GM19025 (cell line): ENCODE measurements around the gene CCT3.
"Not testable (repeated sequence)": the region's sequence is repeated elsewhere in the genome, so short reads cannot be mapped to it uniquely, and the experiment has no call there.

Experiments used
- ATAC-seq: cut with Tn5 transposase; IDR thresholded peaks from one replicate; pipeline ENCODE4 v1.9.1; 2021; ENCODE audit warnings: mild to moderate bottlenecking, low read depth, moderate library complexity; ENCODE audit not compliant: unreplicated experiment

Gene CCT3

DNA sequence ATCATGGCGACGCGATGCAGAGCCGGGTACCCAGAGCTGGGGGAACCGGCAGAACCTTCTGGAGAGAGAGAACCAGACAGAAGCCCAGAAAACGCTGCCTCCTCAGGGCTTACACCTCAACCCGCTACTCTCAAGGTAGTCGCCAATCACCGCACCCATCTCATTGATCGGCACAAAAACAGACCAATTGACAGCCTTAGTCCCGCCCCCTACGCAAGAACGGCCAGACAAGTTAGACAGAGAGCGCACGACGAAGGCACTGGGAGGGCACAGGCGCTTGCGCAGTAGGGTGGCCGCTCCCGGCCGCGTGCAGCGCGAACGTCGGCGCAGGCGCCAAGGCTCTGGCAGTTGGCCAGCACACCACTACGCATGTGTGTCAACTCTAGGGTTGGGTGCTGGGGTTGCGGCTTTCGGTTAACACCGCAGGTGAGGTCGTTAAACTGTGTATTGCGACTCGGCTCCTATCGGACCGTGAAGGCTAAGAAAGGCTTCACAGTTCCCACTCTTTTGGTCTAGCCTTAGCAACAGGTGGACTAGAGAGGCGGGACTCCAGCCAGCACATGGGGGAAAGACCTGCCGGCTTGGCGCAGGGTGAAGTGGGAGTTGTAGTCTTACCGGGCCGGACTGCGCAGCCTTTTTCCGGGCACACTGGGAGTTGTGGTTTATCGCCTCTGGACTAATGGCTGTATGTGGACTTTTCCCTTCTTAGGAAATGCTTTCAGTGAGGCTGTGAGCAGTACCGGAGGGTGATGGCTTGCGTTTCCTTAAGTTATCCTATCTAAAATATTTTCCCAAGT, at the start of gene CCT3, which contains the start of gene TSACC:
Gene CCT3 (minus strand): TSS at position 113 of the 797 bp plus-strand sequence. CDS start 108 bp downstream, at position 5.
Gene TSACC (plus strand): TSS at position 347 of the 797 bp plus-strand sequence. CDS start 1,232 bp downstream, outside the sequence.
- peak; percentile 85 for ATAC-seq

DNA sequence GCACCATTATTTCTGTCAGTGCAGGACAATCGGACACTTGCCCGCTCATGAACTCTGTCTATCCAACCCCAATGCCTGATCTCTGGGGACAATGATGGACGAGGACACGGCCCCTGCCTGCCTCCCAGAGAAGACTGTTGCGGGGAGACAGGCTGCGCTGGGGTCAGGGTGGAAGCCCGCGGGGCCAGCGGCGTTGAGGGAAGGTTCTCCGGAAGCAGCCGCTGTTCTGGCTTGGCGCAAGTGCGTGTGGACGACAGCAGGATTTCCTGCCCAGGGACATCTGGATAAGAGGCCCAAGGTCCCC, 49.7 kb upstream of the CCT3 start:
- no peak for ATAC-seq

DNA sequence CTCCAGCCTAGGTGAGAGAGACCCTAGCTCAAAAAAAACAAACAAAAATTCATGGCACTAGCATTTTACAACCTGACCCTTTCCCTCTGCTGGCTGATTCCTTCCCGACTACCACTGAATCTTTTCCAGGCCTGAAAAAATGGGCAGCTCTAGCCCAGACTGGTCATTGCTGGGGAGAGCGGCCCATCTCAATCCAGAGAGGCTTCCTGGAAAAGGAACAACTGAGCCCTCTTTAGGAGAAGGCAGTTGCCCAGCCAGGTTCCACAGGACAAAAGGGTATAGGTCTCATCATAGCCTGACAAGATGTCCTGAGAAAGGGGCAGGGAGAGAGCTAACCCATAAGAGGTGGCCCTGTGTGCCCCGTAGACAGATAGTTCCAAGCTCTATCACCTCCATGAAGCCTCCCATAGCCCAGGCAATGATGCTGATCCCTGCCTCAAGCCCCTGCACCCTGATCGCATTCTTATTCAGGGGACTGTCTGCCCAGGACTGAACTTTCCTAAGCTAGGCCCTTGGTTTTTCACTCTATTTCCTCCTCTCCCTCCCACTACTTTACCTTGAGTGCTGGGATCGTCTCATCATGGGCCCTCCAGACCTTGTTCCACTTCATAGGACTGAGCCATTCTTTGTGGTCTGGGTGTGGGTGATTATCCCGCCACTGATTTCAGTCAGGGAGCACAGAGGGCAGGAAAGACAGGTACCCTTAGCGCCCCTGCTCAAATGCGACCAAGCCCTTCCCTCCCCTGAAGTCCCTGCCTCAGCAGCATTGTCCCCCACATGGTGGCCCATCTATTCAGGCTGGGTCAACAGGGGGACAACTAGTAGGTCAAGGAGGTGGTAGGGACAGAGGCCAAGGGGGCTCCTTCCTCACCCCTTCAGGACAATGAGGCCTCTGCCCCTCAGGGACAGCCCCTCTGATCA, 49.1 kb upstream of the CCT3 start:
- no peak for ATAC-seq

DNA sequence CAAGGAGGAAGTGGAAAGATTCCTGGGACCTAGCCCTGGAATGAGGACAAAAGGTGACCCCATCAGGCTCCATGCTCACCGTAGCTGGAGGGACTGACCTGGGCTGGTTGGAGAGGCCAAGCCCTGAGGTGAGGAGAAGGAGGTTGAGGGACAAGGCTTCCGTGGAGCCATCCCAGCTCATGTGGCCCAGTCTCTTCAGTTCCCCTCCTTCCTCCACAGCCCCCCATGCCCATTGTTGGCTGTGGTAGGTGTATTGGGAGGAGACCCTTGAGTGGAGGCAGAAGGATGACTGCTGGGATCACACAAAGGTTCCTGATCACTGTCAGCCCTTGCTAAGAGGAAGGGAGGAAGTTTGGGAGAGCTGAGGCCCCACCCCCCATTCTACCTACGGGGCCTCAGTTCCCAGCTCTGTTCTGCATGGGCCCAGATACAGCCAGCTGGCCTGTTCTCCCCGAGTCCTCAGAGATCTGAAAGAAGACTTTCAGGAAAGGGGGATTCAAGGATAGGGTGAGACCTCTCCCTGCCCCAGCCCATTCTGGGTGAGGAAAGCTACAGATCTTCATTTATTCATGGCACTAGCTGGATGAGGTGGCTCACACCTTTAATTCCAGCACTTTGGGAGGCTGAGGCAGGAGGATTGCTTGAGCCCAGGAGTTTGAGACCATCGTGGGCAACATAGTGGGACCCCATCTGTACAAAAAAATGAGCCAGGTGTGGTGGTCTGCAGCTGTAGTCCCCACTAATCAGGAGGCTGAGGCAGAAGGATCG, 48.2 kb upstream of the CCT3 start:
- no peak for ATAC-seq

DNA sequence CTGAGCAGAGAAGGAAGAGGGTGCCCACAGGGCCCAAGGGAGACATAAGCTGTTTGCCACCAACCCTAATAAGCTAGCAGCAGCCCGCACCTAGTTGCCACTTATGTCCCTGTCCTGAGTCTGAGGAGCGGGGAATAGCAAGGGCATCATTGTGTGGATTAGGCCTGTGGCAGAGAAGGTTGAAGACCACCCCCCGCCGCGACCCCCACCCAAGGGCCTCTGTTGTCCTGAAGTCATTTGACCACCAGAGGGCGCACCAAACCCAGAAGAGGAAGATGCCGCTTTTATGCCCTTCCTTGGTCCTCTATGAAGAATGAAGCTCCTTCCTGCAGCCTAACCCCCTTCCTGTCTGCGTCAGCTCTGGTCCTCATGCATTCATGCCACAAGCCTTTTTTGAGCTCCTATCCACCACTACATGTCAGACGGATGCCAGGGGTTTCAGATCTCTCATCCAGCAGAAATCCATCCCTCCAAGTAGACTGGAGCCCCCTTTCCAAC, 47.5 kb upstream of the CCT3 start:
- ATAC-seq = no peak

DNA sequence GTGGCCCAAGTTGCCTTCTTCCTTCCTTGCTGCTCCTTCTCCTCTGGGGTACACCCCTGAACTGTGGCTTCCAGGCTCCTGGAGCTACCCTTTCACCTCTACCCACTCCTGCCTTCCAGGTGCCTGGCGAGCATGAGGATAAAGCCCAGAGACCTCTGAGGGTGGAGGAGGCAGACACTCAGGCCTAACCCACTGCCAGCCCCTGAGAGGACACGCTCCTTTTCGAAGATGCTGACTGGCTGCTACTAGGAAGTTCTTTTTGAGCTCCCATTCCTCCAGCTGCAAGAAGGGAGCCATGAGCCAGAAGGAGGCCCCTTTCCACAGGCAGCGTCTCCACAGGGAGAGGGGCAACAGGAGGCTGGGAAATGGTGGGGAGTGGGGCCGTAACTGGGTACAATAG, 46.6 kb upstream of the CCT3 start:
- ATAC-seq = no peak

DNA sequence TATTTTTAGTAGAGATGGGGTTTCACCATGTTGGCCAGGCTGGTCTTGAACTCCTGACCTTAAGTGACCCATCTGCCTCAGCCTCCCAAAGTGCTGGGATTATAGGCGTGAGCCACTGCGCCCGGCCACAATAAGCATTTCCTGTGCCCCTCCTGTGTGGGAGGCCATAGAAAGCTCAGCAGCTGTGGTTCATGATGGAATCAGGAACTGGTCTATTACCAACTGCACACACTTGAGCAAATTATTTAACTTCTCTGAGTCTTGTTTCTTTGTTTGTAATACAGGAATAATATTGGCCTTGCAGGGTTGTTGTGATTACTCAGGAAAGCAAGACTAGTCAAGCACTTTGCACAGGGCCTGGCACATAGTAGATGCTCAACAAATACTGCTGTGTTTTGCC, 45.9 kb upstream of the CCT3 start:
- ATAC-seq = no peak

DNA sequence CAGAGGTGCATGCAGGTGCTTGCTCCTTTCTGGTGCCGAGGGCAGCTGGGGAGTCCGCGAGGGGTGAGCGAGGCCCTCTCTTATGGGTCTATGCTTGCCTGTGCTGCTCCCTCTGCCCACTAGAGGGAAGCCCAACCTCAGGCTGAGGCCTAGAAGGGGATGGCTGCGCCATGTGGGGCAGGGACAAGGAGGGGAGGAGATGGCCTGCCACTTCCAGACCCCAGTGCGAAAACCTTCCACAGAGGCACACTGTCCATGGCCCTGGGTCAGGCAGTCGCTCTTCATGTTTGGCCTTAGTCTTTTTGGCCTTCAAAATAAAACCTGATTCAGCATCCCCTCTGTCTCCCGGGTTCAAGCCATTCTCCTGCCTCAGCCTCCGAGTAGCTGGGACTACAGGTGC, 44.9 kb upstream of the CCT3 start:
- peak; percentile 67 for ATAC-seq

DNA sequence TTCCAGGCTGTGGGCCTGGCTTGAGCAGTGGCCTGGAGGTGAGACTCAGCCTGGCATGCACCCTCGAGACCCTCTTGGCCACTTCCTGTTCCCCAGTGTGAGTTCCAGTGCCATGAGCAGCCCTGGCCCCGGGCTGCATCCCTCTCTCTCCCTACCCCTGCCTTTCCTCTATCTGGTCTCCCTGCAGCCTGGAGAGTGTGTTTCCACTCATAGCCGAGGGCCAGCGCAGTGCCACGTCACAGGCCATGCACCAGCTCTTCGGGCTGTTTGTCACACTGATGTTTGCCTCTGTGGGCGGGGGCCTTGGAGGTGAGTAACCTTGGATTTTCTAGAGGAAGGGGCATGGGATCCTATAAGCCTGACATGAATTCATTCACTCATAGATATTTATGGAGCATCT, 44.5 kb upstream of the CCT3 start:
- no peak for ATAC-seq

DNA sequence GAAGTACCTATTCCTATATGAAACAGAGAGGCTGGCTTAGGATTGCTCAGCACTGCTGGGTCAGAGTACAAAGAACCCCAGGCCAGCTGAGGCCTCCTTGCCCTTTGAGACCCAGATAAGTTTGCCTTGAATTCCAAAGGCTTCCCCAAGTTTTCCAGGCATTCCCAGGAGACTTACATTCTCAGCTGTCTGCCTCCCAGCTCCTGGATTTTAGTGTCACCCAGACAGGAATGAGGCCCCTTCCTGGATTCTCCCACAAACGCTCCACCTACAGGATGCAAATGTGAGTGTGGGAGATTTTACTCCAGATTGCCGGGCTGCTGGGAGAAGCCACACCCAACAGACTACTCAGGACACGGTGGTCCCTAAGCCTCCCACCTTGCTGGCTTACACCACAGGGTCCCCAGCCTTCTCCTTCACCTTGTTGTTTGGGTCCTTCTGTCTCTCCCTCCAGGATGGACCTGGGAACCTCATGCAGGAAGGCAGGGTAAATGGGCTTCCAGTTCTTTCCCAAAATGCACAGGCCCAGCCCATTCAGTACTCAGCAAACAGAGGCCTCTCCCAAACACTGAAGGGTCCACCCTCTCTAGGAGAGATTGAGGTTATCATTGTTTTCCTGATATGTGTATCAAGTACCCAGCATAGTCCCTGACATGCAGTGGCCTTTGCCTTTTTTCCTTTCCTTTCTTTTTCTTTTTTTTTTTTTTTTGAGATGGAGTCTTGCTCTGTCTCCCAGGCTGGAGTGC, 41.5 kb upstream of the CCT3 start:
- ATAC-seq = no peak

DNA sequence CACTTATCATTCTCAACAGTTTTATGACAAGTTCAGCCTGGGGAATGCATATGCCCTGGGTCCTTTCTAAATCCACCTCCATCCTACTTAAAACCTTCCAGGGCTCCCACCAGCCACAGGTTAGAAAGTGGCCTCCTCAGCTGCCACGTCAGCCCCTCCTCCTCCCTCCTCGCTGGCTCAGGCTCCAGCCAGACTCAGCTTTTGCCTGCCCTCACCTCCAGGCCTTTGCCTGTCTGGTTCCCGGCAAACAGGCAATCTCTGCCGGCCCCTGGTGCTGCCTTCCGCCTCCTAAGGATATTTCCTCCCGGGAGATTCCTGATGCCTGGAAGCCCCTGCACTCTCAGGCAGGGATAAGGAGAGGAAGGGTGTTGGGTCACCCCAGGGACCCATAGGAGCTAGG, 40.5 kb upstream of the CCT3 start:
- no peak for ATAC-seq

DNA sequence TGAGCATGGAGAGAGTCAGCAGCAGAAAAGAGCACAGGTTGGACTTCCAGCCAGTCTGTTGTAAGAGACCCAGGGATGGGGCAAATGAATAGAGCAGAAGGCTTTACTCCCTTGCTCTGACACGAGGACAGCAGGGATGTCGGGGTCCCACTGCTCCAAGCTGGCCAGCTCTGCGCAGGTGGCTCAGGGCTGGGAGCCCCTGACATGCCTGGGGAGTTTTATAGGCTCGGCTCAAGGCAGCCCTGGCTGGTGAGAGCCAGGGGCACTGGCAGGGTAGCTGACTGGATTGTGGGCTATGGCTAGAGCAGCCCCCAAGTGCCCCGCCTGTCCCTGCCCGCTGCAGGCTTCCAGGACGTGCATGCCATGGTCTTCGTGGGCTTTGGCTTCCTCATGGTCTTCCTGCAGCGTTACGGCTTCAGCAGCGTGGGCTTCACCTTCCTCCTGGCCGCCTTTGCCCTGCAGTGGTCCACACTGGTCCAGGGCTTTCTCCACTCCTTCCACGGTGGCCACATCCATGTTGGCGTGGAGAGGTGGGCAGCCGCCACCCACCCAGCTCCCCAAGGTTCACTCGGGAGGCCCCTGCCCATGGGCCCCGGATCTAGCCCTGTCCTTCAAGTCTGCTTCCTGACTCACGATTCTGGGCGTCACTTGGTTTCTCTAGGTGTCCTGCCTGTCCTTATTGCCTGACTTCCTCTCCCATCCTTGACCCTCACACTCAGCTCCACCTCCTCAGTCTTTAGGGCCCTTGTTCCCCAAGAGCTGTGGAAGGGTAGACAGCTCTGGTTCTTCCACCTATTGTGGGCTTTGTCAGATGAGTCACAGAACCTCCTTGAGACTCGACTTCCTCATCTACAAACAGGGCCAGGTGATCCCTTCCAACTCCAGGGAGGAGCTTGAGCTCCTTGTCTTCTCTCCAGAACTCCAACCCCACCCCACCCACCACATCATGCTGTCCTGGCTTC, 39.1 kb upstream of the CCT3 start:
- no peak for ATAC-seq

DNA sequence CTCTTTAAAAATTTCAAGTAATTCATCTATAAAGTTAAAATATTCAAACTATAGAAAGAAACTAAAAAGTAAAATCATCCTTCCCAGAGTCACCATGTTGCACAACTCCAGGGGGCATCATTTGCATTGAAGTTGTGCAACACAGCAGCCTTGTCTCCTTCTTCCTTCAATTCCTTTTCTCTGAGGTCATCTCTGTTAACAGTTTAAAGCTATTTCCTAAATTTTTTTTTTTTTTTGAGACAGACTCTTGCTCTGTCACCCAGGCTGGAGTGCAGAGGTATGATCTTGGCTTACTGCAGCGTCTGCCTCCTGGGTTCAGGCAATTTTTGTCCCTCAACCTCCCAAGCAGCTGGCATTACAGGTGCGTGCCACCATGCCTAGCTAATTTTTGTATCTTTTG, 38.1 kb upstream of the CCT3 start:
- ATAC-seq = no peak

DNA sequence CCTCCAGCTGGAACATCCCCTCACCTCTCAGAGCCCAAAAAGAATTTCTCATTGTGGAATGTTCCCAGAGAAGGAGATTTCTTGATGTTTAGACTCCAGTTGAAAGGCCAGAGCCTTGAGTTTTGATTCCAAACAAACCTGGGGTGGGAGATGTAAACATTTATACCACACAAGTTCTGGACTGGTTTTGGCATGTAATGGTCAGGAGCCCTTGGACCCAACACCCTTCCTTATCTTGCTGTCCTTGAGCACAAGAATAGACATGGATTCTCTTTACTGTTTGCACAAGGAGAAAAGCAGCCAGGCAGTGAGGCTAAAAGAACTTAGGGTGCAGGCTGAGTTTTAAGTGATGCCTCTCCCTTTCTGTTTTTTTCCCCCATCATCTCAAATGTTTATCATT, 35.5 kb upstream of the CCT3 start:
- ATAC-seq = no peak

DNA sequence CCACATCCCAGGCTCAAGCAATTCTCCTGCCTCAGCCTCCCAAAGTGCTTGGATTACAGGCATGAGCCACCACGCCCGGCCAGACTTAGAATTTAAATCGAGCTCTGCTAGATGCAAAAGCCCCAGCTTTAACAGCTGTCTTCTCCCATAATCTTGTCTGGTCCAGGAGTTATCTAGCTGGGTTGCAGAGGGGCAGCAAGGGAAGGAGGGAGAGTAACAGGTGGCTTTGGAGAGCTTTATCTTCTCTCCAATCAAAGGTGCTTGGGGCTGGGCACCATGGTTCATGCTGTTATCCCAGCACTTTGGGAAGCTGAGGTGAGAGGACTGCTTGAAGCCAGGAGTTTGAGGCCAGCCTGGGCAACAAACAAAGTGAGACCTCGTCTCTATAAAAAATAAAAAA, 34.8 kb upstream of the CCT3 start:
- ATAC-seq = no peak

DNA sequence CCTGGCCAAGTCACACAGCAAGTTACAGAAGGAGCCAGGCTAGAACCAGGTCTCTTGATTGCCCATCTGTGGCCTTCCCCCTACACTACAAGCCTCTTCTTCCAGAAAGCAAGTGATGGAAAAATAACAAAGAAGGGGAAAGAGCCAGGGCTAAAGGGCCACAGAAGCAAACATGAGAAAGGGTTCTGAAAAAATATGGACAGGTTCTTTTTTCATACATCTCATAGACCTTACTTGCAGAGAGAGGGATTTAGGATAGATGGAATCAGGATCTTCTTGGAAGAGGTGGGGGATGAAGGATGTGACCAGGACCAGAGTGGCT, 34.1 kb upstream of the CCT3 start:
- ATAC-seq = no peak

DNA sequence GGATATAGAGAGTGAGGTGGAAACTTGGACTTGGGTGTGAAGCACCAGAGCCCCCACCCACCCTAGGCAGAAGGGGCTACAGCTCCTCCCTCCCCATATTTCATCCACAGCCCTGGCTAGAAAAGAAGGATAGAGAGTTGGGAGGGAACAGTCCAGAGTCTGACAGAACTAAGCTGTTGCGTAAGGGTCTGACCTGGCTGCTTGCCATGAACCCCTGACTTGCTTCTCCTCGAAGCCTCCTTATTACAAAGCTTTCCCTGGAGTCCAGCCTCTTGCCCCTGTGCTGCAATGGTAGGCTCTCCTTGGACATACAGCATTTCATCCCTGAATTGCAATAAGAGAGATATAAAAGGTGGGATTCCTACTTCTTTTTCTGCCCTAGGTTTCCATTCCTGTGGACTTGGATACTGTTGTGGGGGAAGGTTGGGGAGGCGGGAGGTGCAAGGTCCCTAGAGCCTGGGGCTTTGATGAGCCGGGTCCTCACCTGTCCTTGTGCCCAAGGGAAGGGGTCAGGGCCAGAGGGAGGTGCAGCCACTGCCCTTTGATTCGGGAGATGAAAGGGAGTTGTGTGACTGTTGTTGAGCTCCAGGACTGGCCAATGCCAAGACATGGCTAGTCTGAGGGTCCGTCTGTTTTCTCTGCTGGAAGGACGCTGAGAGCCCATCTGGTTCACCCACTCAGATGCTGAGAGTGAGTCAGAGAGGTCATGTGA, 33.6 kb upstream of the CCT3 start:
- ATAC-seq = no peak

DNA sequence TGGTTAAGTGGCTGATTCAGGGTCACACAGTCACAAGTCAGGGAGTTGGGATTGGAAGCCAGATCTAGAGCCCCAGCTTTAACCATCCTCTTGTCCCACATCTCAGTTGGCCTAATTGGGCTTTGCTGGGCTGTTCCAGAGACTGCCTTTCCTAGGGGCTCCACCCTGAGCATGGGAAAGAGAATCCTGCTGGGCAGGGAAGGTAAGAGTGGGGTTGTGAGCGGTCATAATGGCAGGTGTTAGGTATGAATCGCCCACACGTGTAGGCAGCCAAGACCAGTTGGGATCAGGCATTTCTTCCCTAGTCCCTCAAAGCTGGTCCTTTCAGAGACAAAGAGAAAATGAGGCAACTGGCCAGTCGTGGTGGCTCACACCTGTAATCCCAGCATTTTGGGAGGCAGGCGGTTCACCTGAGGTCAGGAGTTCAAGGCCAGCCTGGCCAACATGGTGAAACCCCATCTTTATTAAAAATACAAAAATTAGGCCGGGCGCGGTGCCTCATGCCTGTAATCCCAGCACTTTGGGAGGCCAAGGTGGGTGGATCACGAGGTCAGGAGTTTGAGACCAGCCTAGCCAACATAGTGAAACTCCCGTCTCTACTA, 31.7 kb upstream of the CCT3 start:
- ATAC-seq = not testable (repeated sequence)
